NB4 (cell line): ENCODE results near the gene ZMYND11.

Experiments
- DNase-seq: peaks from one replicate; pipeline ENCODE4 v3.0.0; 2010; ENCODE audit warnings: low read depth
- H3K4me3 ChIP-seq: one replicate; pipeline ENCODE4 v1.5.1; 2011; ENCODE audit warnings: mild to moderate bottlenecking, low read depth, low read length, moderate library complexity
- MYC ChIP-seq: IDR thresholded peaks from 2 replicates; pipeline ENCODE4 v1.6.1; 2011; ENCODE audit warnings: low read depth, low read length
- POLR2A ChIP-seq: IDR thresholded peaks from 2 replicates; pipeline ENCODE4 v1.6.1; 2011; ENCODE audit warnings: mild to moderate bottlenecking; ENCODE audit not compliant: insufficient read length; ENCODE audit errors: extremely low read depth
- TF ChIP-seq, protein P1 (sequence below): IDR thresholded peaks from one replicate; pipeline ENCODE4 v1.5.1; 2012; ENCODE audit warnings: low read depth, low read length
- TF ChIP-seq, protein P2 (sequence below): IDR thresholded peaks from 2 replicates; pipeline ENCODE4 v1.6.1; 2011; ENCODE audit warnings: low read depth, low read length

Gene ZMYND11

DNA sequence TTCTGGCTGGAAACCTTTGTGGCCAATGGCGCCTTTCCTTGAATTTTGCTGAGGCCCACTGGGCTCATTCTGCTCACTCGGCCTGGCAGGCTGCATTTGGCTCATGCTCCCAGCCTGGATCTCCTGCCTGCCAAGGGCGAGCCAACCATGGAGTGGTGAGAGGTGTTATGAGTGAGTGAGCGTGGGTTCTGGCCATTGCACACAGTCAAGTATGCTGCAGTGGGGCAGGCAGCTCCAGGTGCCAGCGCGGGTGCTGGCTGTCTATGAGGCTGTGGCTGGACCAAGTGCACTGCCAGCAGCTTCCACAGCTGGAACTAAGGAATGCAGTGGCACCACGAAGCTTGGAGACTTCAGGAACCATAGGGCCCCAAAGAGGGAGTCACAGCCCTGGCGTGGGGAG lies 43.9 kb upstream of the ZMYND11 start:
- TF ChIP-seq MYC, result no peak
- no peak for TF ChIP-seq POLR2A
- TF ChIP-seq, protein P1, sequence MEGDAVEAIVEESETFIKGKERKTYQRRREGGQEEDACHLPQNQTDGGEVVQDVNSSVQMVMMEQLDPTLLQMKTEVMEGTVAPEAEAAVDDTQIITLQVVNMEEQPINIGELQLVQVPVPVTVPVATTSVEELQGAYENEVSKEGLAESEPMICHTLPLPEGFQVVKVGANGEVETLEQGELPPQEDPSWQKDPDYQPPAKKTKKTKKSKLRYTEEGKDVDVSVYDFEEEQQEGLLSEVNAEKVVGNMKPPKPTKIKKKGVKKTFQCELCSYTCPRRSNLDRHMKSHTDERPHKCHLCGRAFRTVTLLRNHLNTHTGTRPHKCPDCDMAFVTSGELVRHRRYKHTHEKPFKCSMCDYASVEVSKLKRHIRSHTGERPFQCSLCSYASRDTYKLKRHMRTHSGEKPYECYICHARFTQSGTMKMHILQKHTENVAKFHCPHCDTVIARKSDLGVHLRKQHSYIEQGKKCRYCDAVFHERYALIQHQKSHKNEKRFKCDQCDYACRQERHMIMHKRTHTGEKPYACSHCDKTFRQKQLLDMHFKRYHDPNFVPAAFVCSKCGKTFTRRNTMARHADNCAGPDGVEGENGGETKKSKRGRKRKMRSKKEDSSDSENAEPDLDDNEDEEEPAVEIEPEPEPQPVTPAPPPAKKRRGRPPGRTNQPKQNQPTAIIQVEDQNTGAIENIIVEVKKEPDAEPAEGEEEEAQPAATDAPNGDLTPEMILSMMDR, result no peak
- TF ChIP-seq, protein P2, sequence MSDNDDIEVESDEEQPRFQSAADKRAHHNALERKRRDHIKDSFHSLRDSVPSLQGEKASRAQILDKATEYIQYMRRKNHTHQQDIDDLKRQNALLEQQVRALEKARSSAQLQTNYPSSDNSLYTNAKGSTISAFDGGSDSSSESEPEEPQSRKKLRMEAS, result no peak
- DNase-seq, result no peak

DNA sequence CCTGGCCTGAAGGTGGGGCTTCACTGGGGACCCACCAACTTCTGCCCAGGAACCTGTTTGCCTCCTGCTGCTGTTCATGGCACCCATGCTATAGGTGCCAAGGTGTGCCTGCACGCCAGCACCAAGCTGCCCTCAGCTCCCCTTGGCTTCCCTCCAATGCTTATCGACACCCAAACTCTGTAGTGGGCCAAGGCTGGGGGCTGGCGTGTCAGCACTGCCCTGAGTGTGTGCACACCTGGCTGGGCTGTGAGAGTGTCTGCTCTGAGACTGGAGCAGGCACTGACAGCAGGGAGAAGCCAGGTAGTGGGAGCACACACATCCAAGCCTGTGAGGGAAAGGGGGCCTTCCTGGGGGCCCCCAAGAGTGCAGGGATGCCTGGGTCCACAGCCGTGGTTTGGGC lies 43.1 kb upstream of the ZMYND11 start:
- no peak overlapping the region for H3K4me3 ChIP-seq
- DNase-seq, result no peak
- TF ChIP-seq, protein P1, result no peak
- TF ChIP-seq MYC, result no peak
- TF ChIP-seq, protein P2, result no peak
- TF ChIP-seq POLR2A, result no peak

More for the DNA sequence above, 43.9 kb upstream of the ZMYND11 start:
- H3K4me3 ChIP-seq, result no peak overlapping the region

DNA sequence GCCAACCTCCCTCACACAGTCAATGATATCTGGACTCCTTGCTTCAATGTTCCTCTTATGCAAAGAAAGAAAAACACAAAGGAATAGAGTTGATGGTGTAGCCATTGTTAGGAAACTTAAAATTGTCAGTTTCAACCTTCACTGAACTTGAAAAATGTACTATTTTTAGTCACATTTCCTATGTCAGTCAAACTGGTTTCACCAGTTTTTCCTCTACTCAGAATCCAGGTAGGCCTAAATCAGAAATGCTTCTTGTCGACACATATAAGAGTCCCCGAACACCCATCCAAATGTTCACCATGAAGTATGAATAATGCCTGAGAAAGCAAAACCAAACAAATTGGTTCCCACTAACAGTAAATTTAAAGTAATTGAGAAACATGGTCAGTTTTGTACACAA lies 42.4 kb upstream of the ZMYND11 start:
- no peak overlapping the region for H3K4me3 ChIP-seq
- TF ChIP-seq, protein P1, result no peak
- TF ChIP-seq POLR2A, result no peak
- TF ChIP-seq, protein P2, result no peak
- no peak for TF ChIP-seq MYC
- no peak for DNase-seq

DNA sequence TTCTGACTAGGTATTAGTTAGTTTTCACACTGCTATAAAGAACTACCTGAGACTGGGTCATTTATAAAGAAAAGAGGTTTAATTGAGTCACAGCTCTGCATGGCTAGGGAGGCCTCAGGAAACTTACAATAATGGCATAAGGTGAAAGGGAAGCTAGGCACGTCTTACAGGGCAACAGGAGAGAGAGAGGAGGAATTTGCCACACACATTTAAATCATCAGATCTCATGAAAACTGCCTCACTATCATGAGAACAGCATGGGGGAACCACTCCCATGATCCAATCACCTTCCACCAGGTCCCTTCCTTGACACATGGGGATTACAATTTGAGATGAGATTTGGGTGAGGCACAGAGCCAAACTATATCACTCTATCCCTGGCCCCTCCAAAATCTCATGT lies 40.6 kb upstream of the ZMYND11 start:
- H3K4me3 ChIP-seq, result no peak overlapping the region
- TF ChIP-seq, protein P1, result no peak
- TF ChIP-seq MYC, result no peak
- TF ChIP-seq, protein P2, result no peak
- TF ChIP-seq POLR2A, result no peak
- DNase-seq, result no peak

DNA sequence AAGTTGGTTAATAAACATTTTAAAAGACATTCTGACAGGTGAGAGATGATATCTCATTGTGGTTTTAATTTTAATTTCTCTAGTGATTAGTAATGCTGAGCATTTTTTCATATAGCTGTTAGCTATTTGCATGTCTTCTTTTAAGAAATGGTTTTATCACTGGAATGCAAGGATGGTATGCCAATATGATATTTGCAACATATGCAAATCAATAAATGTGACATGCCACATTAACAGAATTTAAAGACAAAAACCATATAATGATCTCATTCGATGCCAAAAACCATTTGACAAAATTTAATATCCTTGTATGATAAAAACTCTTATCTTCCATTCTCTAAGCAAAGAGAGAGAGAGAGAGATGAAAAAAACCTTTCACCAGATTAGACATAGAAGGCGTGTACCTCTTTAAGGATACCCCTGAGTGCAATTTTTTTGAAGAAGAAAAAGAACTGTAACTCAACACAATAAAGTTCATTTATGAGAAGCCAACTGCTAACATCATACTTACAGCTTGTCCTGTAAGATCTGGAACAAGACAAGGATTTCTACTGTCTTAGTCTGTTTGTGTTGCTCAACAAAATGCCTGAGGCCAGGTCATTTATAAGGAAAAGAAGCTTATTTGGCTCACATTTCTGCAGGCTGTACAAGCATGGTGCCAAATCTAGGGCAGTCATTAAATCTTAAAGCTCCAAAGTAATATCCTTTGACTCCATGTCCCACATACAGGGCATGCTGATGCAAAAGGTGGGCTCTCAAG lies 39.7 kb upstream of the ZMYND11 start:
- TF ChIP-seq MYC (no peak), POLR2A (no peak)
- TF ChIP-seq, protein P1, result no peak
- TF ChIP-seq, protein P2, result no peak
- DNase-seq, result no peak
- no peak overlapping the region for H3K4me3 ChIP-seq
